GM06990 (cell line): ENCODE results near the gene SMG1.
"Not testable (repeated sequence)": the region's sequence is repeated elsewhere in the genome, so short reads cannot be mapped to it uniquely, and the experiment has no call there.

Experiments
- DNase-seq: peaks from one replicate; pipeline ENCODE4 v3.0.0-alpha.2; 2011; ENCODE audit not compliant: insufficient read length; ENCODE audit errors: extremely low read depth
- H3K27me3 ChIP-seq: replicated peaks from 2 replicates; pipeline ENCODE4 v1.6.0; 2011; ENCODE audit warnings: low read length; ENCODE audit not compliant: control insufficient read depth, insufficient read depth
- H3K36me3 ChIP-seq: 2 replicates; pipeline ENCODE4 v1.5.1; 2011; ENCODE audit warnings: low read length; ENCODE audit not compliant: control insufficient read depth, insufficient read depth
- H3K4me3 ChIP-seq: replicated peaks from 2 replicates; pipeline ENCODE4 v1.5.1; 2011; ENCODE audit warnings: low read depth, mild to moderate bottlenecking, control low read depth, low read length
- CTCF ChIP-seq: IDR thresholded peaks from 2 replicates; pipeline ENCODE4 v1.5.1; 2011; ENCODE audit warnings: low read length, control low read depth, mild to moderate bottlenecking, inconsistent platforms; ENCODE audit not compliant: insufficient read depth, poor library complexity, severe bottlenecking

Gene SMG1

GRCh38 chr16:18782697-18783429 is 143.3 kb downstream of the SMG1 start:
- no peak for DNase-seq
- Histone ChIP-seq H3K27me3 (no peaks in the 10 kb centered on the region), H3K4me3 (no peak overlapping the region), H3K36me3 (peaks cover 22% of the 10 kb centered on the region)
- no peak for TF ChIP-seq CTCF

GRCh38 chr16:18781232-18781631 is 145.0 kb downstream of the SMG1 start:
- H3K27me3 ChIP-seq, DNase-seq, H3K4me3 ChIP-seq: not testable (repeated sequence)
- H3K36me3 ChIP-seq: peaks cover 17% of the 10 kb centered on the region

GRCh38 chr16:18780460-18781026 is 145.7 kb downstream of the SMG1 start:
- not testable (repeated sequence) for H3K4me3 ChIP-seq, H3K27me3 ChIP-seq, DNase-seq
- peaks cover 15% of the 10 kb centered on the region for H3K36me3 ChIP-seq

GRCh38 chr16:18777664-18778063 is 148.5 kb downstream of the SMG1 start:
- not testable (repeated sequence) for H3K4me3 ChIP-seq, DNase-seq, H3K36me3 ChIP-seq, H3K27me3 ChIP-seq

- H3K27me3 ChIP-seq, H3K4me3 ChIP-seq, H3K36me3 ChIP-seq, DNase-seq: not testable (repeated sequence)
Measured at GRCh38 chr16:18776334-18776733, 149.9 kb downstream of the SMG1 start.

GRCh38 chr16:18774651-18775050 is 151.6 kb downstream of the SMG1 start:
- H3K27me3 ChIP-seq, H3K36me3 ChIP-seq, DNase-seq, H3K4me3 ChIP-seq: not testable (repeated sequence)

- H3K27me3 ChIP-seq, DNase-seq, H3K36me3 ChIP-seq, H3K4me3 ChIP-seq: not testable (repeated sequence)
Measured at GRCh38 chr16:18772171-18772570, 154.0 kb downstream of the SMG1 start.

- not testable (repeated sequence) for H3K27me3 ChIP-seq, DNase-seq, H3K4me3 ChIP-seq, H3K36me3 ChIP-seq
Measured at GRCh38 chr16:18770336-18770962, 155.8 kb downstream of the SMG1 start.

- H3K27me3 ChIP-seq, H3K36me3 ChIP-seq, DNase-seq, H3K4me3 ChIP-seq: not testable (repeated sequence)
Measured at GRCh38 chr16:18767217-18767616, 159.0 kb downstream of the SMG1 start.

GRCh38 chr16:18762713-18763112 is 163.5 kb downstream of the SMG1 start:
- not testable (repeated sequence) for H3K4me3 ChIP-seq, H3K27me3 ChIP-seq, DNase-seq, H3K36me3 ChIP-seq
